Activated CD4-positive, CD25-positive, alpha-beta regulatory T cell treated with anti-CD3 and anti-CD28 coated beads, Interleukin-2, amount 50 U/mL, for 72 hours (primary cell): ENCODE measurements around the gene RGS2.

Experiments used
- DNase-seq: peaks from one replicate; pipeline ENCODE4 v3.0.0; 2021

RGS2 gene

GRCh38 chr1:192832492-192832891, 23.7 kb downstream of the RGS2 start:
- DNase-seq, result no peak

- no peak for DNase-seq
These were observed 26.3 kb downstream of the RGS2 start for GRCh38 chr1:192835116-192835515.

- DNase-seq, result no peak
These were observed 30.6 kb downstream of the RGS2 start for GRCh38 chr1:192839162-192840066.

- no peak for DNase-seq
These were observed 35.5 kb downstream of the RGS2 start for GRCh38 chr1:192844360-192844759.

- no peak for DNase-seq
These were observed 38.1 kb downstream of the RGS2 start for GRCh38 chr1:192846950-192847349.

GRCh38 chr1:192849011-192849410, 40.2 kb downstream of the RGS2 start:
- DNase-seq, result no peak

GRCh38 chr1:192849442-192849841, 40.6 kb downstream of the RGS2 start:
- no peak for DNase-seq

- no peak for DNase-seq
These were observed 43.4 kb downstream of the RGS2 start for GRCh38 chr1:192852001-192852947.

GRCh38 chr1:192858456-192858855, 49.6 kb downstream of the RGS2 start:
- no peak for DNase-seq

- no peak for DNase-seq
These were observed 51.0 kb downstream of the RGS2 start for GRCh38 chr1:192859808-192860207.

GRCh38 chr1:192860478-192861185, 51.8 kb downstream of the RGS2 start:
- DNase-seq, result no peak

GRCh38 chr1:192861860-192862259, 53.0 kb downstream of the RGS2 start:
- no peak for DNase-seq
